NCI-H774 (cell line): ENCODE measurements around the gene KLHL6.

Experiments used
- DNase-seq: peaks from one replicate; lab custom pipeline; 2025; lab: John Stamatoyannopoulos, UW

The KLHL6 gene

GRCh38 chr3:183564046-183564445 lies 8.5 kb upstream of the KLHL6 start:
- DNase-seq = no peak

- peak; percentile 41 for DNase-seq
Measured at GRCh38 chr3:183563536-183563874, 8.0 kb upstream of the KLHL6 start.

GRCh38 chr3:183560607-183561006 lies 5.1 kb upstream of the KLHL6 start:
- no peak for DNase-seq

GRCh38 chr3:183558495-183558894 lies 3.0 kb upstream of the KLHL6 start:
- DNase-seq = no peak

GRCh38 chr3:183556722-183557121 lies 1.2 kb upstream of the KLHL6 start:
- DNase-seq = no peak

GRCh38 chr3:183554377-183554776 lies 1.1 kb downstream of the KLHL6 start:
- DNase-seq = no peak

- DNase-seq = no peak
Measured at GRCh38 chr3:183553334-183554026, 2.0 kb downstream of the KLHL6 start.

- no peak for DNase-seq
Measured at GRCh38 chr3:183551930-183552329, 3.6 kb downstream of the KLHL6 start.

- DNase-seq = no peak
Measured at GRCh38 chr3:183548262-183548769, 7.2 kb downstream of the KLHL6 start.

GRCh38 chr3:183546625-183547024 lies 8.9 kb downstream of the KLHL6 start:
- no peak for DNase-seq

- DNase-seq = no peak
Measured at GRCh38 chr3:183545708-183546107, 9.8 kb downstream of the KLHL6 start.

- no peak for DNase-seq
Measured at GRCh38 chr3:183542355-183542754, 13.2 kb downstream of the KLHL6 start.

- DNase-seq = no peak
Measured at GRCh38 chr3:183541738-183542137, 13.8 kb downstream of the KLHL6 start.

- DNase-seq = no peak
Measured at GRCh38 chr3:183541235-183541655, 14.3 kb downstream of the KLHL6 start.

- no peak for DNase-seq
Measured at GRCh38 chr3:183540501-183541234, 14.8 kb downstream of the KLHL6 start.

- no peak for DNase-seq
Measured at GRCh38 chr3:183539811-183540210, 15.7 kb downstream of the KLHL6 start.

GRCh38 chr3:183538486-183538885 lies 17.0 kb downstream of the KLHL6 start:
- no peak for DNase-seq

- DNase-seq = no peak
Measured at GRCh38 chr3:183537295-183537730, 18.2 kb downstream of the KLHL6 start.

GRCh38 chr3:183536238-183536880 lies 19.1 kb downstream of the KLHL6 start:
- DNase-seq = no peak

GRCh38 chr3:183534249-183534648 lies 21.3 kb downstream of the KLHL6 start:
- no peak for DNase-seq

- DNase-seq = no peak
Measured at GRCh38 chr3:183533412-183534132, 21.9 kb downstream of the KLHL6 start.
